A673 (cell line): ENCODE data around the gene TBX21. TPM values are rescaled to one million over a fixed set of nuclear protein-coding genes. Genes with fewer than 3 reads are reported as not detected.

Experiments used
- BruUV-seq: library from RNA; stranded (reverse); fragments of 400-500 nt; replicated peaks from 2 replicates; lab custom pipeline; 2021; lab: Mats Ljungman, UMichigan
- CTCF ChIA-PET: fragments of 300-600 bp; sonication (Branson Sonifier 250); formaldehyde crosslinking; loops from one replicate; lab custom pipeline; 2022; ENCODE audit warnings: antibody characterized with exemption; lab: Charles Lee
- POLR2A ChIA-PET: fragments of 300-600 bp; sonication (Branson Sonifier 250); formaldehyde crosslinking; loops from one replicate; lab custom pipeline; 2022; ENCODE audit warnings: antibody characterized with exemption; ENCODE audit not compliant: low non-redundant PET; lab: Charles Lee
- DNase-seq: peaks from one replicate; pipeline ENCODE4 v3.0.0-alpha.2; 2015; ENCODE audit warnings: low spot score
- H3K27ac ChIP-seq: fragments of 200-600 bp; sonication (generic); 2 replicates; pipeline ENCODE4 v1.5.1; 2016; ENCODE audit warnings: mixed run types, low read depth, mild to moderate bottlenecking, mixed read lengths, antibody characterized with exemption, low read length; ENCODE audit not compliant: poor library complexity, severe bottlenecking
- H3K27me3 ChIP-seq: fragments of 200-600 bp; sonication (generic); replicated peaks from 2 replicates; pipeline ENCODE4 v1.6.1; 2017; ENCODE audit warnings: mixed run types, low read depth, mild to moderate bottlenecking, mixed read lengths, antibody characterized with exemption, low read length; ENCODE audit not compliant: insufficient read depth, poor library complexity
- H3K36me3 ChIP-seq: fragments of 200-600 bp; sonication (generic); 2 replicates; pipeline ENCODE4 v1.6.1; 2016; ENCODE audit warnings: mixed run types, mild to moderate bottlenecking, mixed read lengths, antibody characterized with exemption, low read length; ENCODE audit not compliant: insufficient read depth, poor library complexity, severe bottlenecking
- H3K4me1 ChIP-seq: fragments of 200-600 bp; sonication (generic); 2 replicates; pipeline ENCODE4 v1.6.1; 2017; ENCODE audit warnings: mixed run types, mild to moderate bottlenecking, mixed read lengths, antibody characterized with exemption, low read length; ENCODE audit not compliant: insufficient read depth, poor library complexity, severe bottlenecking
- H3K4me3 ChIP-seq: fragments of 200-600 bp; sonication (generic); 2 replicates; pipeline ENCODE4 v1.5.1; 2016; ENCODE audit warnings: low read depth, mixed run types, mild to moderate bottlenecking, mixed read lengths, low read length; ENCODE audit not compliant: poor library complexity, severe bottlenecking
- H3K9me3 ChIP-seq: fragments of 200-600 bp; sonication (generic); 2 replicates; pipeline ENCODE4 v1.6.1; 2016; ENCODE audit warnings: mixed run types, low read depth, mild to moderate bottlenecking, mixed read lengths, antibody characterized with exemption, low read length; ENCODE audit not compliant: poor library complexity, severe bottlenecking
- EZH2 ChIP-seq: fragments of 200-600 bp; sonication (generic); IDR thresholded peaks from 2 replicates; pipeline ENCODE4 v1.6.1; 2017; ENCODE audit warnings: borderline replicate concordance, low read depth, mild to moderate bottlenecking, mixed read lengths, antibody characterized with exemption, low read length; ENCODE audit not compliant: poor library complexity, severe bottlenecking
- intact Hi-C: fragments of 100-400 bp; cut with micrococcal nuclease; formaldehyde crosslinking; loops from one replicate; pipeline ENCODE4 v1.10.0; 2022; ENCODE audit not compliant: unreplicated experiment
- total RNA-seq: library from RNA; stranded (reverse); gene quantifications from 2 replicates; pipeline ENCODE4 v1.2.3, GENCODE V29; 2021
- TF ChIP-seq, protein P1 (sequence below): fragments of 300-800, 200-600 bp; sonication (generic); conservative IDR thresholded peaks from 2 replicates; pipeline ENCODE4 v1.5.1; 2017; ENCODE audit warnings: low read depth, mild to moderate bottlenecking, antibody characterized with exemption, low read length, moderate library complexity, mixed read lengths

The TBX21 gene
- total RNA-seq, 1 experiment from 2014 or later, result not detected

DNA sequence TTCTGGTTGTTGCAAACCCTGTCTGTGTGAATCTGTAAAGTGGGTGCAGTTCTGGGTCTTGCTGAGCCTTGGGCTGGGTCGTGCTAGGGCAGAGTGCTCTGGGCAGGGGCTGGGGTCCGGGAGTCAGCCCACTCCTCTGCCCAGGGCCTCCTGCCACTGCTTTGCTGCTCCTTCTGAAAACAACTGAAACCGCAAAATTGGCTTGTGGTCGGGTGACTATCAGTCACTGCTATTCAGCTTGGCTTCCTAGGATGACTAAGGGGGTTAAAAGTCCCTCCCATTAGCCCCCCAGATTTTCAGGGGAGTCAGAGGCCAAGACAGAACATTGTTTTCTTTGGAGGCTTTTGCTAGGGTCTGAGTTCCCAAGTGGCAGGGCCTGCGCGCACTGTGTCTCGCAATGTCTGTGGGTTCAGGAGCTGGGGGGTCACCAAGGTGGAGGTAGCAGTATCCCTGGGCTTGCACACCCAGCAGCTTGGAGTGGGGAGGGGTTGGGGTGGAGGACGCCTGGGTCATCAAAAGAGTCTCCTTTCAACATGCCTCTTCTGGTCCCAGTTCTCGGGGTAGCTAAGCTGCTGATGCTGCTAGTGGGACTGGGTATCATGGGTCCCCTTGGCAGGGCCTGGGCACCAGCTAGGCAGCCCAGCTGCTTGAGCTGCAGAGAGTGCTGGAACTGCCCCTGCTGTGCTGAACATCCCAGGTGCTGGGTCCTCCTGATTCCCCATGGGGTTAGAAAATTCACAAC, 13.5 kb upstream of the TBX21 start:
- Histone ChIP-seq H3K27ac (no peak overlapping the region), H3K4me3 (no peak overlapping the region), H3K36me3 (no peaks in the 10 kb centered on the region), H3K9me3 (no peaks in the 10 kb centered on the region), H3K4me1 (no peaks in the 10 kb centered on the region), H3K27me3 (no peaks in the 10 kb centered on the region)
- no peak for DNase-seq
- POLR2A ChIA-PET, result no interaction called here
- TF ChIP-seq, protein P1, sequence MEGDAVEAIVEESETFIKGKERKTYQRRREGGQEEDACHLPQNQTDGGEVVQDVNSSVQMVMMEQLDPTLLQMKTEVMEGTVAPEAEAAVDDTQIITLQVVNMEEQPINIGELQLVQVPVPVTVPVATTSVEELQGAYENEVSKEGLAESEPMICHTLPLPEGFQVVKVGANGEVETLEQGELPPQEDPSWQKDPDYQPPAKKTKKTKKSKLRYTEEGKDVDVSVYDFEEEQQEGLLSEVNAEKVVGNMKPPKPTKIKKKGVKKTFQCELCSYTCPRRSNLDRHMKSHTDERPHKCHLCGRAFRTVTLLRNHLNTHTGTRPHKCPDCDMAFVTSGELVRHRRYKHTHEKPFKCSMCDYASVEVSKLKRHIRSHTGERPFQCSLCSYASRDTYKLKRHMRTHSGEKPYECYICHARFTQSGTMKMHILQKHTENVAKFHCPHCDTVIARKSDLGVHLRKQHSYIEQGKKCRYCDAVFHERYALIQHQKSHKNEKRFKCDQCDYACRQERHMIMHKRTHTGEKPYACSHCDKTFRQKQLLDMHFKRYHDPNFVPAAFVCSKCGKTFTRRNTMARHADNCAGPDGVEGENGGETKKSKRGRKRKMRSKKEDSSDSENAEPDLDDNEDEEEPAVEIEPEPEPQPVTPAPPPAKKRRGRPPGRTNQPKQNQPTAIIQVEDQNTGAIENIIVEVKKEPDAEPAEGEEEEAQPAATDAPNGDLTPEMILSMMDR, result no peak
- TF ChIP-seq EZH2, result no peak
- CTCF ChIA-PET, result no interaction called here
- intact Hi-C loops, result no loop called here
- no TSS peak for BruUV-seq

DNA sequence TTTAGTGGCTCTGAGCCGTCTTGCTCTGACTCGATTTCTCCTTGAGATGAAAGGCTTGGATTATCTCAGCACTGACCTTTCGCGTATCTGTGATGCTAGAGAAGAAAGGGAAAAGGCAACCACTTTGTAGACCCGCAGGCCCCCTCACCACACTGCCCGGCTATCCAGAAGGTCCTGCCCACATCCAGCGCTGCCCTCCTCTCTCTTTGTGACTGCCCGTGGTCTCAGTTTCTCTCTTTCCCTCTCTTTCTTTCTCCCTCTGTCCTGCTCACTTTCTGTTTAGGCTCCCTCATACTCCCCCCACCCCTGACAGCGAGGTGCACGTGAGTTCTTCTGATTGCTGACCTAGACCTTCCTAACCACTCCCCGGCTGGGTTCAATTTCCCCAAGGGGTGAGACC, 12.8 kb upstream of the TBX21 start:
- H3K4me3 ChIP-seq, result no peak overlapping the region
- POLR2A ChIA-PET, result no interaction called here
- CTCF ChIA-PET, result no interaction called here
- intact Hi-C loops, result no loop called here
- no peak overlapping the region for H3K27ac ChIP-seq
- TF ChIP-seq EZH2, result no peak
- TF ChIP-seq, protein P1, result no peak
- no peak for DNase-seq
- no peaks in the 10 kb centered on the region for H3K27me3 ChIP-seq
- H3K36me3 ChIP-seq, result no peaks in the 10 kb centered on the region
- H3K4me1 ChIP-seq, result no peaks in the 10 kb centered on the region
- H3K9me3 ChIP-seq, result no peaks in the 10 kb centered on the region
- BruUV-seq, result no TSS peak

DNA sequence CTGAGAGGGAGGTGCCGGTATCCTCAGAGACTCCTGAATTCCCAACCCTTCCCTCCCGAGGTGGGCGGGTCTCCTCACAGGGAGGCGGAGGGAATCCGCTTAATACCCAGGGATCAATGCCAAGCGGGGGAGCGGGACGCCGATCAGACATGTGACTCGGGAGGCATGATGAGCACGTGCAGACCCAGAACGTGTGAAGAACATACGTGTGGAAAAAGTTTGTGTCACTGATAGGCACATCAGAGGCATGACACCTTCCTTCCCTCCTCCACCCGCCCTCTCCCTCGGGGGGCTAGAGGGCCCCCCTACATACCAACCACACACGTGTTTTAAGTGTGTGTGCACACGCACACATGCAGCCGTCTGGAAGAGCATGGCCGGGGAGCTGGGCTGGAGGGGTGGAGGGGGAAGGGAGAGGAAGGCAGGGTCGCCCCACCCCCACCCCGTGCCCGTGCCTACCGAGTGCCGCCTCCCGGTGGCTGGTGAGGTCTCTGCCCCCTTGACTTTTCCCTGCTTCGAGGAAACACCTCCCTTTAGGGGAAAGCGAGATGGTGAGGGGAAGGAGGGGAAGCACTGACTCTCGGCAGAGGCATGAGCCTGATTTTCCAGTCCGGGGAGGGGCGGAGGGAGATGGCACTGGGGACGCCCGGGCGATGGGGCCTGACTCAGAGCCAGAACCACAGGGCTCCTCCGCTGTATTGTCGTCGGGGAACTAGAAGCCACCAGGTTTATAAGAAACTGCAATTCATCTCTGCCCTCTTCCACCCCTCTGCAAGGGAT, 12.1 kb upstream of the TBX21 start:
- Histone ChIP-seq H3K27me3 (no peaks in the 10 kb centered on the region), H3K27ac (no peak overlapping the region), H3K4me3 (no peak overlapping the region), H3K4me1 (no peaks in the 10 kb centered on the region), H3K36me3 (no peaks in the 10 kb centered on the region), H3K9me3 (no peaks in the 10 kb centered on the region)
- ChIA-PET CTCF (no interaction called here), POLR2A (no interaction called here)
- TF ChIP-seq, protein P1, result no peak
- TF ChIP-seq EZH2, result no peak
- DNase-seq, result peak; percentile 13
- intact Hi-C loops, result no loop called here
- no TSS peak for BruUV-seq
